HG02571 (cell line): ENCODE results near the gene KRTAP5-7.
"Not testable (repeated sequence)": the region's sequence is repeated elsewhere in the genome, so short reads cannot be mapped to it uniquely, and the experiment has no call there.

ENCODE experiments used
- ATAC-seq: cut with Tn5 transposase; IDR thresholded peaks from one replicate; pipeline ENCODE4 v1.9.1; 2021; ENCODE audit warnings: mild to moderate bottlenecking, moderate library complexity; ENCODE audit not compliant: unreplicated experiment

The KRTAP5-7 gene

GRCh38 chr11:71532036-71532610 lies 5.1 kb downstream of the KRTAP5-7 start:
- ATAC-seq = no peak

- ATAC-seq = not testable (repeated sequence)
These were observed 7.9 kb downstream of the KRTAP5-7 start for GRCh38 chr11:71534711-71535608.

DNA sequence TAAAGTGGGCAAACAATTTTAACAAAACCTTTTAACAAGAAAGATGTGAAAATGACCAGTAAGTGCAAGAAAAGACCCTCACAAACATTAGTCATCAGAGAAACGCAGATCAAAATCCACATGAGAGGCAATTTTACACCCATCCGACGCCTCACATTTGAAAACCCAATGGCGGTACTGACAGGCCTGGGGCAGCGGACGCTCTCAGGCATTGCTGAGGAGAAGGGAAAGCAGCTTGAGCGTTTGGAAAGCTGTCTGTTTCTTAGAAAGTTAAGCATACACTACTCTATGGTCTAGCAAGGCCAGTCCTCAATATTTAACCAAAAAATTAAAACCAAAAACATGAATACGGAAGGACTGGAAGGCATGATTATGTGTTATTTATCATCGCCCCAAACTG lies 8.8 kb downstream of the KRTAP5-7 start:
- no peak for ATAC-seq

DNA sequence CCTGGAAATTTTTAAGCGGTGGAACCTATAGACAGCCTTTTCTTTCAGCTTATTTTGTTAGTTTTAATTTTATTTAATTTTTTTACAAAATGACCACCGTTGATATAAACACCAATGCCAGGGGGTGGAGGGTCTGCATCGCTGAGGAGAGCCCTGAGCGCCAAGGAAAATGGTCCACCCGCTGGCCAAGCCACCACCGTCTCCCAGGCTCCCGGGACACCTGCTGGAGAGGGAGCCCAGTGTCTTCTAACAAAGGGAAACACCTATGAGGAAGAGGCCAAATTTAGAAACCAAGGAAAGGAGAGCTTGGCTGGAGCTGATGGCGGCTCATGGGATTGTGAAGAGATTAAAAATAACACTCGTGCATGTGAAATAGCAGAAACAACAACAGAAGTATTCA lies 10.5 kb downstream of the KRTAP5-7 start:
- no peak for ATAC-seq

DNA sequence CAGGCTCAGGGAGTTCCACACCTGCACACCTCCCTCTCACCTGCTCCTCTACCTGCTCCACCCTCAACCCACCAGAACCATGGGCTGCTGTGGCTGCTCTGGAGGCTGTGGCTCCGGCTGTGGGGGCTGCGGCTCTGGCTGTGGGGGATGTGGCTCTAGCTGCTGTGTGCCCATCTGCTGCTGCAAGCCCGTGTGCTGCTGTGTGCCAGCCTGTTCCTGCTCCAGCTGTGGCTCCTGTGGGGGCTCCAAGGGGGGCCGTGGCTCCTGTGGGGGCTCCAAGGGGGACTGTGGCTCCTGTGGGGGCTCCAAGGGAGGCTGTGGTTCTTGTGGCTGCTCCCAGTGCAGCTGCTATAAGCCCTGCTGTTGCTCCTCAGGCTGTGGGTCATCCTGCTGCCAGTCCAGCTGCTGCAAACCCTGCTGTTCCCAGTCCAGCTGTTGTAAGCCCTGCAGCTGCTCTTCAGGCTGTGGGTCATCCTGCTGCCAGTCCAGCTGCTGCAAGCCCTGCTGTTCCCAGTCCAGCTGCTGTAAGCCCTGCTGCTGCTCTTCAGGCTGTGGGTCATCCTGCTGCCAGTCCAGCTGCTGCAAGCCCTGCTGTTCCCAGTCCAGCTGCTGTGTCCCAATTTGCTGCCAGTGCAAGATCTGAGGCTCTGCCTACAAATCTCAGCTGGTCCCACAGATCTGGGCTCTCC lies 11.1 kb downstream of the KRTAP5-7 start, which contains the start of gene KRTAP5-8:
TSS of gene KRTAP5-8 (plus strand) at position 49 of the 689 bp plus-strand sequence. CDS start at position 80, 31 bp downstream.
- ATAC-seq = not testable (repeated sequence)

DNA sequence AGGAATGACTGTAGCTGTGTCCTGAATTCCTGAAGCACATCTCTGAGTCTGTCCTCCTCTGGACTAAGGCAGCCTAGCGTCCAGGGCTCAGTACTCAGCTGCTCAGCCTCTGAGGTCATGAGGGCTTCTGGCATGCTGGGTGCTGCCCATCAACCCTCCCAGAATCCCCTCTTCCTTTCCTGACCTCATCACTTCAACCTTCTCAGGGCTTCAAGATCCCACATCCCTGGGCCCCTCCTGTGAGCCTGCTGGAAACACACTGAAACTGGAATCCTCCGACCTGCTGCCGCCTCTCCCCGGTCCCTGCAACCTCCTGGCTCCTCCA lies 11.6 kb downstream of the KRTAP5-7 start:
- ATAC-seq = no peak

DNA sequence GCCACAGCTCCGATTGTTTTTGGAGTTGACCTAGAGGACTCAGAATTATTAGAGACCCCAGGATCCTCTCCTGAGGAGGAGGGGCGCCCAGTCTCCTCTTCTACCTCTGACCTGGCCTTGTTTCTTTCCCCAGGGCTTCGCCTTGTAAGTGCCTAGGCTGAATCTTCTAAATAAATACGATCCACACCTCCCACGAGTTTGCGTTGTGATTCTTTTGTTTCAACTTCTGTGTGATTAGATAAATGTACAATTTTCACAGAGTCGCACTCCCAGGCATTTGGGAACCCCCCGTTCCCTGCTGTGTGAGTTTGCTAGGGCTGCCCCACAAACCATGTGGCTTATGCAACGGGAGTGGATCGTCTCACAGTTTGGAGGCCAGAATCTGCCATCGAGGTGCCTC lies 11.9 kb downstream of the KRTAP5-7 start:
- ATAC-seq = no peak

- not testable (repeated sequence) for ATAC-seq
These were observed 12.9 kb downstream of the KRTAP5-7 start for GRCh38 chr11:71539971-71540370.

GRCh38 chr11:71540521-71541304 lies 13.6 kb downstream of the KRTAP5-7 start:
- ATAC-seq = not testable (repeated sequence)

- ATAC-seq = no peak
These were observed 15.3 kb downstream of the KRTAP5-7 start for GRCh38 chr11:71542382-71542781.

- ATAC-seq = no peak
These were observed 16.1 kb downstream of the KRTAP5-7 start for GRCh38 chr11:71542879-71543777.

GRCh38 chr11:71543866-71544265 lies 16.8 kb downstream of the KRTAP5-7 start:
- ATAC-seq = no peak

- ATAC-seq = no peak
These were observed 17.6 kb downstream of the KRTAP5-7 start for GRCh38 chr11:71544525-71545214.

DNA sequence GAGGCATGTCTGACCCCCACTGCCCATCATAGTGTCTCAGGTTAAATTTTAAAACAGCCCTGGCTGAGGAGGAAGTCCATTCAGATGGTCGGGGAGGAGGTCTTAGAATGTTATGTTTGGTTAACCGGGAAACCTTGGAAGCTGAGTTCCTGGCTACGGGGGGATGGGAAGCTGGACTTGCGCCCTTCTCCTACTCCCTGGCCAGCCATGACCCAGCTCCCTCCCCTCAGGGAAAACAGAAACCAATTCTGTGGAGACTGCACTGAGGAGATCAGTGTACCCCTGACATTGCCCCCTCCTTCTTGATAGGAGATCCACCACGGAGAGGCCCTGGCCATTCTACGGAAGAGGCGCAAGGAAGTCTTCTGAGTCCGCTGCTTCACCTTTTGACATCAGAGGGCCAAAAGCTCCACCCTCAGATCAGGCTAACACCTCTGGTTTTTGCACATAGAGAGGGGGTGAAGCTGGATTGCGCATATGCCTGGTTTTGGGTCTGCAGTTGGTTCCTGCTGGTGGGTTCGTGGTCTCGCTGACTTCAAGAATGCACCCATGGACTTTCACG lies 18.4 kb downstream of the KRTAP5-7 start:
- no peak for ATAC-seq

- no peak for ATAC-seq
These were observed 21.1 kb downstream of the KRTAP5-7 start, which contains the start of gene KRTAP5-9 for GRCh38 chr11:71548120-71548519. Gene KRTAP5-9, plus strand, starts transcription at chr11:71548420. Its CDS starts 238 bp downstream, at chr11:71548658.

- no peak for ATAC-seq
These were observed 21.7 kb downstream of the KRTAP5-7 start for GRCh38 chr11:71548716-71549151.

- no peak for ATAC-seq
These were observed 24.6 kb downstream of the KRTAP5-7 start for GRCh38 chr11:71551711-71552110.

GRCh38 chr11:71554996-71555395 lies 27.9 kb downstream of the KRTAP5-7 start:
- no peak for ATAC-seq

DNA sequence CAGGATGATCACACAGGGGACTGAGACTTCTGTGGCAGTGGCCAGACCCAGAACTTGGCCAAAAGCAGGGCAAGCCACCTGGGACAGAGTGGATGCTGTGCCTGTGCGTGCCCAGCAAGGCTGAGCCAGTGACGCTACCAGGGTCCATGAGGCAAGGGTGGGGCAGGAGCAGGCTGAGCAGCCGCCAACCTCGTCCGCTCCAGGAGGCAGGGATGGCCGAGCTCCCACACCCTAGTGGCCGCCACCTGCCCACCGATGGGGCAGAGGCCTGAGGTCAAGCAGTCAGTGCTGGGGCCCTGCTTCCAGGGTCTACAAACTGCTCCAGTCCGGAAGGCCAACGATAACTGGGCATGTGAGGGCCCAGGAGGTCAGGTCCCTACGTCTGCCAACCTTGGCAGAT lies 28.4 kb downstream of the KRTAP5-7 start:
- ATAC-seq = no peak
